Activated CD4-positive, alpha-beta T cell treated with anti-CD3 and anti-CD28 coated beads, Interleukin-2, Interleukin-4, amounts not matched to agents 100 ng/mL and 50 ng/mL, durations not matched to agents 16 hours and 8 hours (primary cell): ENCODE measurements around the gene ZNF777.
"Not testable (repeated sequence)": the region's sequence is repeated elsewhere in the genome, so short reads cannot be mapped to it uniquely, and the experiment has no call there.

ENCODE experiments used
- DNase-seq: peaks from one replicate; pipeline ENCODE4 v3.0.0-alpha.2; 2020; ENCODE audit warnings: low spot score

The ZNF777 gene

DNA sequence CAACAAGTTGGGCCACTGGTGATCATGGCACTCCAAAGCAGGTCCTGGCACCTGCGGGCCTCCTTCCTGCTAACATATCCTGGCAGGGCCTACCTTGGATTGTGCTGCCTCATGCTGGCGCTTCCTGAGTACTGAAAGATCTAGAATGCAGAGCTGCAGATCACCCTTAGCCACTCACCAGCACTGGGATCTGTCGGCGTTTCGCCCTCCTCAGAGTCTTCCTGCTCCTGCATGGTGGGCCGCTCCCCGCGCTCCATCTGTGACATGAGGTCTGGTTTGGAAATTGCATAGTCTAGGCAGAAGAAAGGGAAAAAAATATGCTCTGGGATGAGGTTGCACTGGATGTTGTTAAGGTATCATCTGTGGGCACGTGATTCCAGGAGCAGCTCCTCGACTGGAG, 10.0 kb downstream of the ZNF777 start:
- no peak for DNase-seq

DNA sequence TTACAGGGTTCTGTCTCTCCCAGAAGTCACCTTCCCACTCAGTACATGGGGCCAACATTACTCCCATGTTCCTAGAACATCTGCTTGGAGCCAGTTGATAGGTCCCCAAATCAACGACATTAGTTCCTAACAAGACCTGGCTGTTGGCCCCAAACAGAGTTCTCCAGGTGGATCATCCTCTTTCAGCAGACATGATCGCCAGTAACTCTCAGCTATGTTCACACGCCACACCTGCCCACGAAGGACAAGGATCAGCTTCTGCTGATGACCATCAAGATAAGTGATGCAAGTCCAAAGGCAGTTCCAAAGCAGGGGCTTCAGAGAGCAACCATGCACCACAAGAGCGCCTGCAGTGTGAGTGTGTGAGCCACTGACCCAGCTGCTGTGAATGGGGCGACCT, 11.0 kb downstream of the ZNF777 start:
- DNase-seq: no peak

DNA sequence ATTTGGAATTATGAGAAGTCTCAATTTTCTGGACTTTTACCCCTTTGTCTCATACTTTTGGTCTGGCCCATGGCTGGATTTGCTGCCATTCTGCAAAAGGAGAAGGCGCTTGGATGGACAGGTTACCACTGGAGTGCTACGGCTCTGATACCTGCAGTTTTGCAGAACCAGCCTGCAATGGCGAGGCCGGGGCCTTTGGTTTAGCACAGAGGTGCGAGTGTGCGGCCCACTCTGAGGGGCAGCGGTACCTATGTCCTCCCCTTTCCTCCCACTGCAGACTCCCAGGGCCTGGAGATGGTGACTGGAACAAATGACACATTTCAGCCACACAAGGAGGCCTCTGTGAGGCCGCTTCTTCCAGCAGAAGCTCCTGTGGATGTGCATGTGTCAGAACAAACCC, 11.9 kb downstream of the ZNF777 start:
- DNase-seq: no peak

DNA sequence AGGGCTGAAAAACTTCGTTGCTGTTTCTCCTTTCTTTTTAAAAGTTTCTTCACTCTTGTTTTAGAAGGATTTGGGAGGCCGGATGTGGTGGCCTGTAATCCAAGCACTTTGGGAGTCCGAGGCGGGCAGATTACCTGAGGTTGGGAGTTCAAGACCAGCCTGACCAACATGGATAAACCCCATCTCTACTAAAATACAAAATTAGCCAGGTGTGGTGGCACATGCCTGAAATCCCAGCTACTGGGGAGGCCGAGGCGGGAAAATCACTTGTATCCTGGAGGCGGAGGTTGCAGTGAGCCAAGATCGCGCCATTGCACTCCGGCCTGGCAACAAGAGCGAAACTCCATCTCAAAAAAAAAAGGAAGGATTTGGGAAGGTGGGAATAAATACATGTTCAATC, 14.8 kb downstream of the ZNF777 start:
- not testable (repeated sequence) for DNase-seq

DNA sequence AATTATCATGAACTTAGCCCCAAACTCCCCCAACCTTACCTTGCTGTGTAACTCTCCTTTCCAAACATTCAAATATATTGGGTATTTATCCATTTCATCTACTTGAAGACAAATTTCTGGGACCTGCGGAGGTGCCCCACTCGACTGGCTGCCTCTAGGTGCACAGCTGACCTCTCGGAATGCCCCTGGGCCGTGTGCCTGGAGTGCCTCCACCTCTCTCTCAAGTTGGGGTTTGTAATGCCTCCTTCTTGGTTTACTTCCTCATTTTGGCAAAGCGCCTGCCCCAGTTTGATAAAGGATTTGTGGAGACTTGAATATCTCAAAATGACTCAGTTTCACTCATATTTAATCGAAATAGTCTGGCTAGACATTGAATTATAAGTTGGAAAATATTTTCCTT, 16.6 kb downstream of the ZNF777 start:
- no peak for DNase-seq

DNA sequence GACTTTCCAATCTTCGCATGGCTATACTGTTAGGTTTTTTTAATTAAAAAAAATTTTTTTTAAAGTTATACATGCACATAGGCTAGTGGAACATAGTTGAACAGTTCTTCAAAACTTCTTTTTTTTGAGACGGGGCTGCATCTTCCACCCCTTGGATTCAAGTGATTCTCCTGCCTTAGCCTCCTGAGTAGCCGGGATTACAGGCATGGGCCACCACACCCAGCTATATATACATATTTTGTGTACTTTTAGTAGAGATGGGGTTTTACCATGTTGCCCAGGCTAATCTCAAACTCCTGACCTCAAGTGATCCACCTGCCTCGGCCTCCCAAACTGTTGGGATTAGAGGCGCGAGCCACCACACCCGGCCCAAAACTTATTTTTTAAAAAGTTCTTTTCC, 17.3 kb downstream of the ZNF777 start:
- no peak for DNase-seq

DNA sequence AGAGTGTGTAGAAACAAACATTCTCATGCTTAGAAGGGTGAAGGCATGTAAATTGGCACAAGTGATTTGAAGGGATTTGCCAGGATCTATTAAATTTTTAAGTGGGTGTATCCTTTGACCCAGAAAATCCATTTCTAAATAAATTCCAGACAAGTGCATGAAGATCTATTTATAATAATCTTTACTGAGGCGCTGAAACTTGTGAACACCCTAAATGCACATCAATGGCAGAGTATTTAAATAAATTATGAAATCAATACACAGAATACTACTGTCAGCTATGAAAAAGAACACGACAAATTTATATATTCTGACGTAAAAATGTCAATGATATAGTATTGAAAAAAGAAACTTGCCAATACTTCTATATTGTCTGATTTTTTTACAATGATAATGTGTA, 17.9 kb downstream of the ZNF777 start:
- no peak for DNase-seq

DNA sequence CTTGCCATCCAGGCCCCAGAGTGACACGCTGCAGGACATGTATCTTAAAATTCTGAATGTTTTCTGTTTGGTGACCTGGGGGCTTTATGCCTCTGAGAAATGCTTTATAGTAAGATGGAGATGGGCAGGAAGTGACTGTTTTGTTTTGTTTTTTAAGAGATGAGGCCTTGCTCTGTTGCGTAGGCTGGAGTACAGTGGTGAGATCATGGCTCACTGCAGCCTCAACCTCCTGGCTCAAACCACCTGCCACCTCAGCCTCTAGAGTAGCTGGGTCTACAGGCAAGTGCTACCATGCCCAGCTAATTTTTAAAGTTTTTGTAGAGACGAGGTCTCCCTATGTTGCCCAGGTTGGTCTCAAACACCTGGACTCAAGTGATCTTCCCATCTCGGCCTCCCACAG, 20.6 kb downstream of the ZNF777 start:
- DNase-seq: peak; percentile 13

DNA sequence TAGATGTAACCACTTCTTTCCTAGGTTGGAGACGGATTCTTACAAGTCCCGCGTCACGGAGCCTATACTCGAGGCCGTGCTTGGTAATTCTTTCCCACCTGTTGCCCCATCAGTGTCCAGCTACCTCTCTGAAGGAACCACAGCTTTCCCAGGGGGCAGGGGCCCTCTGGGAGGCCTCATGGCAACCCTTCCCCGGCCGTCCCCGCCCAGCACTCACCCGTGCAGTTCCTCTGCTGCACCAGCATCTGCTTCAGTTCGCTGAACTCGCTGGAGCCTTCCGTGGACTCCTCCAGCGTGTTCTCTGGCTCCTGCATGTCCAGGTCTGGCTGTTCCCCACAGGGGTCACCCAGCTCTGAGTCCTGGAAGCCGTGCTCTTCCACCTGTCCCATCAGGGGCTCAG, 24.5 kb downstream of the ZNF777 start:
- no peak for DNase-seq

DNA sequence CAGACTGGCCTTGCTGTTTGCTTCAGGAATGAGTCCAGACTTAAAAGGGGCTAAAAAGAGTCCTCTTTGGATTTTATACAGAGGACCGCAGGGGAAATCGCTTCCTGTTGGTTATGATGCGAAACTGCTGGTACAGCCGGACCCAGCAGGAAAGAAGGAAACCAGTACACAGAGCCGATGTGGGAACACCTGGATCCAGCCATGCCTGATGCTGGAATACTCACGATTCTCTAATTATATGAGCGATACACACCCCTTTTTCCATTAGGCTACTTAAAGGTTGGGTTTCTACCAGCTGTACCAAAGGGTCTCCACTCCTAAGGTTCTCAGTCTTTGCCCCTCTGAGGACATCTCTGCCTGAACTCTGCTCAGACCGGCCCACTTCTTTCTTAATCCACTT, 27.7 kb downstream of the ZNF777 start:
- DNase-seq: no peak

DNA sequence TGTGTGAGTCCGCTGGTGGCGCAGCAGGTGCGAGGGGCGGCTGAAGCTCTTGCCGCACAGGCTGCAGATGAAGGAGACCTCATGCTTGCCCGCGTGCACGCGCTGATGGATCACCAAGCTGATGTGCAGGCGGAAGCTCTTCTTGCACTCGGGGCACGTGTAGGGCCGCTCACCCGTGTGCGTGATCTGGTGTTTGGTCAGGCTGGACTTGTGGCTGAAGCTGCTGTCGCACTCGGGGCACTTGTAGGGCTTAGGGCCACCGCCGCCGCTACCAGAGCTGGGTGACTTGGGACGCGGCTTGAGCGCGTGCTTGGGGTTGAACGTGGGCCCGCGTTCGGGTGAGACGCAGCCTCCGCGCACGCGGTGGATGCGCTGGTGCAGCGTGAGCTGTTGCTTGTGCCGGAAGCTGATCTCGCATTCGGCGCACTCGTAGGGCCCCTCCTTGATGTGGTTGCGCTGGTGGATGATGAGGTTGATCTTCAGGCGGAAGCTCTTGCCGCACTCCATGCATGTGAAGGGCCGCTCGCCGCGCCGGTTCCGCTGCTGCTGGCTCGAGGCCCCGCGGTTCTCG, 28.7 kb downstream of the ZNF777 start:
- no peak for DNase-seq

DNA sequence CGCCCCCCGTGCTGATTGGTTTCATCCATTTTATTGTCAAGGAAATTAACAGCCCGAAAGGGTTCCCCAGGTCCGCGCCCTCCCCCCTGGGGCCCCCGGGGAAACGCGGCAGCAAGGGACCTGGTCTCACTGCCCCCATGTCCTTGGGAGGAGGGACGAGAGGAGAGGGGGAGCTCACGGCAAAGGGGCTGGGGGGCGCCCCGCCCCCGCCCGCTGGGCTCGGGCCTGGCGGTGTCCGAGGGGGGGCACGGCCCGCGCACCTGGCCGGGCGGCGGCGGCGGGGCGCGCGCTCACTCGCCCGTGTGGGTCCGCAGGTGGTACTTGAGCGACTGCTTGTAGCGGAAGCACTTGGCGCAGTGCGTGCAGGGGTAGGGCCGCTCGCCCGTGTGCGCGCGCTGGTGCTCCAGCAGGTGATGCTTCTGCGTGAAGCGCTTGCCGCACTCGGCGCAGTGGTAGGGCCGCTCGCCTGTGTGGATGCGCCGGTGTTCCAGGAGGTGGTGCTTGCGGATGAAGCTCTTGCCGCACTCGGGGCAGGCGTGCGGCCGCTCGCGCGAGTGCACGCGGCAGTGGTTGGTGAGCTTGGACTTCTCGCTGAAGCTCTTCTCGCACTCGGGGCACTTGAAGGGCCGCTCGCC, 29.3 kb downstream of the ZNF777 start:
- no peak for DNase-seq

DNA sequence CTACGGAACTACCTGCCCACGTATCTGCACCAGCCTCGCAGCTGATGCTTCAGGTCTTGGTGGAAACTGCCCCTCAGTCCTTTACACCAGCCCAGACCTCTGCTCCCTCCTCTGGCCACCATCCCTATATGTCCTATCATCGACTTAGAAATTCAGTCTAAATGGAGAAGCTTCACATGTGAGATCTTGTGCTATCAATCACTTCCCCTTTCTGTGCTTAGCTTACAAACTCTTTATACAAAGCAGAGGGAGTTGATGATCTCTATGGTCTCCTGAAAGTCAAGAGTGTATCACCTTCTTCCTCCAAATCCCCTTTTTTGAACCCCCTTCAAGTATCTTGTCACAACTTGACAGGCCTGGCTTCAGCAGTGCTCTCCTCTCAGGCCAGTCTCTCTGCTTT, 30.7 kb downstream of the ZNF777 start:
- DNase-seq: no peak

DNA sequence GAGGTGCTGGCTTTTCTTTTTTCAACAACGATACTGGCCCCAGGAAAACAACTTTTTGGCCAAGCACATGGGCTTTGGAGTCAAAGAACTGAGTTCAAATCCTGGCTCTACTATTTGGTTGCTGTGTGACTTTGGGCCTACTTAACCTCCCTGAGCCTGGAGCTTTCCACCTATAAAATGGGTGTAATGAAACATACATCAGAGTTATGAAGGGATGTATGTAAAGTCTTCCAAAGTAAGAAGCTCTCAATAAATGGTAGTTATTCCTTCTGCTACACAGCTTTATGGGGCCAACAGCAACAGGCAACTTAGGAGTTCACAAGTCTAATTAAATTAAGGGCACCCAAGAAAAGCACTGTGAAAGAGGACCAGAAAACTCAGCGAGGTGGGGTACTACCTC, 33.0 kb downstream of the ZNF777 start:
- DNase-seq: no peak

DNA sequence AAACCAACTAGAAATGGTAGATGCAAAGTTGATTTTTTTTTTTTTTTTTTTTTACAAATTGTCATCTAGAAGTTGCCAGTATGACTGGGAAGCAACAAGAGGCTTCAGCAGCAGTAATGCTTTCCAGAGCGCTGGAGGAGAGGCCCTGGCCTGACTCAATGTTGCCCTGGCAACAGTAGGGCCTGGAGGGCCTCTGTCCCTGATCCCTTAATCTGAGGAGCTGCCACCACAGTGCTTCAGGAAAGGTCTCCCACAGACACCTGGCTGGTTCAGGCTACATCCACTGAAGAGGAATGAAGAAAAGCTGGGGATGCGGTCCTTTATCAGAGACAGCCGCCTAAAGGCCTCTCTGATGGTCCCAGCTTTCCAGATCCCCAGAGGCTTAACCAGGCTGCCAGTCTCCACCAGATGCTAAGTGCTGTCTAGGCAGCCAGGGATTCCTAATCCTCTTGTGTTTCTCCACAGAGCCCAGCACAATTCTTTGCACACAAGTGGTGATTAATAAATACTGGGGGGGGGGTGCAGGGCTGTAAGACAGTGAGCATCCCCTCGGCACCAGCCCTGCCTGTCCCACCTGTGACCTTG, 33.7 kb downstream of the ZNF777 start:
- DNase-seq: no peak

DNA sequence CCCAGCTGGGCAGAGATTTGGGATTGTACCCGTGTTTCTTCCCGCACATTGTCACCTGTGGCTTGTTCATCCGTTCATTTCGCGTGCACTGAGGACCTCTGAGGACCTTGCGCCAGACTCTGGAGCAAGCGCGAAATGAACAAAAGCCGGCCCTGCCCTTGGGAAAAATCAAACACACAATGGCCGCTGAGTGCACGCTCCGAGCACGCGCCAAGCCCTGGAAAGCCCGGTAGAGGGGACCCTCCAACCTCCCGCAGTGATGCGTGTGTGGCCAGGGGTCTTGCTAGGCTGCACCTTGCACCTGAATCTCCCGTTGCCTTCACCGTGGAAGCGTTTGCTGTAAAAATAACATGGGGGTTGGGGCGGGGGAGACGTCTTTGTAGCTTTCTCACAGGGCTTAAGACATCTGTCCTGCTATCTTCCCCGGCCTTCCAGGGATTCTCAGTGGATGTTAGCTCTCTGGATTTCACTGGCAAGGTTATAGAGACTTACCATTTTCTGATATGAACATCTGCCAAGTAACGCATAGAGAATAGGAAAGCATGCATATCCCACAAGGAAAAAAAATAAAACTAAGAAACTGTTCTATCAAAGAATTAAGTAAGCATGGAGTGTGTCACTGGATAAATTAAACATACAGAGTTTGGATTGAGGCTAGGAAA, 37.3 kb downstream of the ZNF777 start:
- no peak for DNase-seq

DNA sequence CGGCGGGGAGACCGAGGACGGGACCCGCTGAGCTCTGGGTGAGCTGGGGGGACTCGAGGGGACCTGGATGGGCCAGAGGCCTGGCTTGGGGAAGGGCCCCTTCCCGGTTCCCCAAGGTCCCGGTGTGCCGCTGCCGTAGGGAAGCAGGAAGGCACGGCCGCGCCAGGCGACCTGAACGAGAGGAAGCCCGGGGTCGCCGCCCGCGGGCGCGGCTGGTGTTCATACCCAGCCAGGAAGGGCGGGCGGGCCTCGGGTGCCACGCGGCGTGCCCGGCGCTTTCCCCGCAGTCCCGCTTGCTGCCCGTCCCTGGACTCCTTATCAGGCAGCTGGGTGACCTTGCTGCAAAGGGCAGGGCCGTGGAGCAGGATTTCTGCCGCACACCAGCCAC, 38.0 kb downstream of the ZNF777 start:
- no peak for DNase-seq

DNA sequence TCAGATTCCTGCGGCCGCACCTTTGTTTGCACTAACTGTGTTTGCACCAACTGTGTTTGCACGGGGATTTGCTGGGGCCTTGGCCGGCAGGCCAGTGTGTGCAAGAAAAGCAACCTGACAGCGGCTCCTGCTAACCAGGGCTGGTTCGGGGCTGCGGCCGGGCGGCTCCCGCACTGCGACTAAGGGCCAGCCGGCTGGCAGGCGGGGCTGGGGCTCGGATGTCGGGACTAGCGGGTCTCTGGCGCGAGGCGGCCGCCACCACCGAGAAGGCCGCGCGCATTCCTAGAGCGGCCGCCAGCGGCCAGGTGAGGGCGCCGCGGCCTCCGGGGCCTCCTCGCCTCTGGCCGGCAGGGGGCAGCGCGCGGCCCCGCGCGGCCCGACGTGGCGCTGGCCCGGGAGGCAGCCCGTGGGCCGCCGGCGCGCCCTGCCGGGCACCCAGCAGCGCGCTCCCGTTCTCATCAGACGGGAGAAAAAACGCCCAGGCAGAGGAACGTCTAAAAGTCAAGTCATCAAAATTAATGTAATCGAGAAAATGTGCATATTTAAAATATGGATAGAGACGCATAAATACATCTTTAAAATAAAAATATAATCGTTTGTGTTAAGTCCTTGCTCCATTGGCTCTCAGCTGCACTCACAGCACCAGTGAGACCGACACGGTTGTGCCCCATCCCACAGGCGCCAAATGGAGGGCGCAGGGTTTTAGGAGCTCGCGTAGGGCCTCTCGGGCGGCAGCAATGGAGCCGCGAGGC, 38.5 kb downstream of the ZNF777 start:
- peak; percentile 71 for DNase-seq

DNA sequence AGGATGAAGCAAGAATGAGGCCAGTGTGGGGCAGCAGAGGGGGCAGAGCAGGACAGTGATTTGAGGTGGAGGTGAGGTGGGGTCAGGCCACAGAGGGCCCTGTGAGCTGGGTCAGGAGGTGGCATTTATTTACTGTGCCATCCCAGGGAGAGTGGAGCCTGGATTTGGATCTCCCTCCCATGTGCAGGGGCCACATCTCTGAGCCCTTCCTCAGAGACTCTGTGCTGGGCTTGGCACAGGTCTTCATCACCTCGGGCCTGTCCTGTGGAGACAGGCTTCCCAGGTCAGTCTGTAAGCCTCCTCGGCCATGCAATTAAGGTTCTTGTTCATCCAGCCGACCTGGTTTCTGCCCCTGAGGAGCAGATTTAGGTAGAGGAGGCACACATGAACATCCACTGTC, 40.9 kb downstream of the ZNF777 start:
- DNase-seq: no peak

DNA sequence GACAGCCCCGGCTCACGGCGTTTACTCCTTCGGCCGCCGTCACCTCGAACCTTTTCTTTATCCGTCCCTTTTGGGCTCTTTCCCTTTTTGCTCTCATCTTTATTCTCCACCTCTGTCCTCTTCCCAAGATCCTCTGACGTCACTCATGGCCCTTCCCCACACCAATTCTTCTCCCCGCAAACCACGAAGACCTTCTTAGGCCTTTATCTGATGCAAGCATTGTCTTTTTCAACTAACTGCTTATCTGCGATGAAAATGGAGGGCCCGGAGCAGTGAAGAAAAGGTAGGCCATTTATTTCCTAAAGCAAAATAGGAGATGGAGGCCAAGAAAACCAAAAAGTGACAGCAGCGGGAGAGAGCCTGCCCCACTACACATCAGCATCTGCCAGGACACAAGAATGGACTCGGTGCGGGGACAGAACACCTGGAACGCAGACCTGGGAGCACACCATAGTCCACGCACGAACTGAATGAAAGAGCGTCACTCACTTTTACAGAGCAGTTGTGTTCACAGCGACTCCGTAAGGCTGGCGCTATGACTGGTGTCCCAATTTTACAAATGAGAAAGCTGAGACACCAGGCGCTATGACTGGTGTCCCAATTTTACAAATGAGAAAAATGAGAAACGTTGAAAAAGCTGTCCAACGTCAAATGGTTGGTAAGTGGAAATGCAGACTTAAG, 45.3 kb downstream of the ZNF777 start:
- no peak for DNase-seq

DNA sequence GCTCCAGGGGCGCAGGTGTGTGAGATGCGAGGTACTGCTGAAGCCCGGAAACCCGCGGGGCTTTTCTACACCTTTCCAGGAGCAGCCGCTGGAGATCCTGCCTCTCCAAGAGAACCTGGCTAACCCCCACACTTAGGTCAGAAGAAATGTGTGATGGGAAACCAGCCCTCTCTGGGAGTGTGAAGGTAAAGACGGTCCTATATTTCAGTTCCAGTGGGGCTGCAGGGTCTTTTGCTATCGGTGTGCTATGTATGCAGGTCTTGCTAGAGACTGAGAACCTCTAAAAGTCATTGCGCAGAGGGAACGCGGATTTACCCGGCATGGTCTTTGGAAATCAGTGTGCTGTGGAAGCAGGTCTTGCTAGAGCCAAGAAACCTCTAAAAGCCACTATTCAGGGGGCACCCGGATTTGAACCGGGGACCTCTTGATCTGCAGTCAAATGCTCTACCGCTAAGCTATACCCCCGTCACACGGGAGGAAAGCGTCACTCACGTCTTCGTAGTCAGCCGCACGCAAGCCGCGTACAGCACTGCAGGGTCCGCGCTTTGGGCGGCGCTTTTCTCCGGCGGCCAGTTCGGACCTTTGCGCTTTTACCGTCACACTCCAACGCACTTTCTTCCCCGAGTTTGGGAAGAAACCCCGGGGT, 46.0 kb downstream of the ZNF777 start:
- DNase-seq: peak; percentile 53

DNA sequence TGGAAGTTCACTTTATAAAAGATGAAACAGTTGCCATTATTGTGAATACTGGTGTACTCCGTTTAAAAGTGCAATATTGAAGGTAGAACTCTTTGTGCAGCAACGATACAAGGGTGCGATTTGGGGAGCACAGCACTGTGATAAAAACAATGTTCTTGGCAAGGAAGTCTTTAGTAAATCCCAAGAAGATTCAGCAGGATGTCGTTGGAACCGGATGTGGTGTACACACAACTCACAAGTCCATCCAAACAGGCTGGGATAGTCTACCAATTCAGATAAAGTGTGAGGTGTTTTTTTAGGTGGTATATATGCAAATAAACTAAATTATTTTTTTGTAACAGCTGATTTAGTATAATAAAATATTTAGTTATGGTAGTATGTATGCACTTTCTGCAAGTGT, 46.7 kb downstream of the ZNF777 start:
- DNase-seq: no peak
